Colonic mucosa (tissue), 4 donors: ENCODE results near the gene SMPD3. TPM values are rescaled to one million over a fixed set of nuclear protein-coding genes. Genes with fewer than 3 reads are reported as not detected.

ENCODE experiments used
- DNase-seq: peaks from one replicate; pipeline ENCODE4 v3.0.0-alpha.2; 2020
- H3K27ac ChIP-seq: fragments of 200-600 bp; one replicate; pipeline ENCODE4 v1.8.0; 2021
- H3K27me3 ChIP-seq: fragments of 200-600 bp; one replicate; pipeline ENCODE4 v1.8.0; 2021
- H3K36me3 ChIP-seq: fragments of 200-600 bp; one replicate; pipeline ENCODE4 v1.8.0; 2021
- H3K4me1 ChIP-seq: fragments of 200-600 bp; one replicate; pipeline ENCODE4 v1.8.0; 2021; ENCODE audit warnings: mild to moderate bottlenecking
- H3K4me3 ChIP-seq: fragments of 200-600 bp; one replicate; pipeline ENCODE4 v1.8.0; 2021
- H3K9ac ChIP-seq, 2 donors: one replicate each; pipeline ENCODE4 v1.7.0; 2013; ENCODE audit warnings: control low read depth in 2 of 2, low read depth in 2 of 2, low read length in 2 of 2
- H3K9me3 ChIP-seq: fragments of 200-600 bp; one replicate; pipeline ENCODE4 v1.8.0; 2021
- CTCF ChIP-seq: fragments of 200-600 bp; IDR thresholded peaks from one replicate; pipeline ENCODE4 v1.8.0; 2022; ENCODE audit warnings: antibody characterized with exemption, mild to moderate bottlenecking
- intact Hi-C: fragments of 100-400 bp; cut with DNase I; formaldehyde crosslinking; loops from one replicate; pipeline ENCODE4 v1.14.1; 2022
- total RNA-seq, 2 donors: library from RNA; stranded (reverse); fragmentation: NEBNext Ultra II Directional in 1 of 2; extraction: Animal tissue kit (Norgen Biotek cat#: 25700) in 1 of 2; gene quantifications; one replicate each; pipeline ENCODE4 v1.2.1, GENCODE V29; 2021
- donor health status: healthy.
- donor health status: DM: no; HTN: no; CAD: no.
- donor health status: DM: no; HTN: no; CAD: no.

The SMPD3 gene
- total RNA-seq, 2 donors from 2014 or later: 71.1 to 76.5 TPM

- intact Hi-C loops: no loop called here
- TF ChIP-seq CTCF: no peak
Measured at GRCh38 chr16:68350813-68351350, 97.4 kb downstream of the SMPD3 start.

GRCh38 chr16:68349838-68350410 lies 98.4 kb downstream of the SMPD3 start:
- TF ChIP-seq CTCF: no peak
- intact Hi-C loops: no loop called here
- no peak overlapping the region for H3K27ac ChIP-seq
- no peak overlapping the region for H3K9ac ChIP-seq
- no peak overlapping the region for H3K4me3 ChIP-seq
- H3K4me1 ChIP-seq: peaks cover 5% of the 10 kb centered on the region
- no peaks in the 10 kb centered on the region for H3K9me3 ChIP-seq
- DNase-seq: no peak
- H3K27me3 ChIP-seq: no peaks in the 10 kb centered on the region
- H3K36me3 ChIP-seq: peaks cover 3% of the 10 kb centered on the region

More at GRCh38 chr16:68350813-68351350, 97.4 kb downstream of the SMPD3 start:
- Histone ChIP-seq H3K27me3 (no peaks in the 10 kb centered on the region), H3K4me3 (no peak overlapping the region), H3K9me3 (no peaks in the 10 kb centered on the region), H3K27ac (no peak overlapping the region), H3K36me3 (peaks cover 3% of the 10 kb centered on the region), H3K9ac (no peak overlapping the region), H3K4me1 (peaks cover 5% of the 10 kb centered on the region)
- no peak for DNase-seq

- H3K36me3 ChIP-seq: peaks cover 3% of the 10 kb centered on the region
- H3K9me3 ChIP-seq: no peaks in the 10 kb centered on the region
- DNase-seq: no peak
- H3K4me3 ChIP-seq: no peak overlapping the region
- H3K9ac ChIP-seq: no peak overlapping the region
- H3K4me1 ChIP-seq: peaks cover 5% of the 10 kb centered on the region
- H3K27me3 ChIP-seq: no peaks in the 10 kb centered on the region
- intact Hi-C loops: no loop called here
- H3K27ac ChIP-seq: no peak overlapping the region
- no peak for TF ChIP-seq CTCF
Measured at GRCh38 chr16:68348639-68349445, 99.5 kb downstream of the SMPD3 start.

- no peaks in the 10 kb centered on the region for H3K27me3 ChIP-seq
- TF ChIP-seq CTCF: no peak
- no peak overlapping the region for H3K9ac ChIP-seq
- DNase-seq: no peak
- H3K4me3 ChIP-seq: no peak overlapping the region
- H3K27ac ChIP-seq: no peak overlapping the region
- H3K36me3 ChIP-seq: peaks cover 3% of the 10 kb centered on the region
- peaks cover 5% of the 10 kb centered on the region for H3K4me1 ChIP-seq
- intact Hi-C loops: no loop called here
- H3K9me3 ChIP-seq: no peaks in the 10 kb centered on the region
Measured at GRCh38 chr16:68347605-68348004, 100.7 kb downstream of the SMPD3 start.

GRCh38 chr16:68346892-68347480 lies 101.3 kb downstream of the SMPD3 start:
- Histone ChIP-seq H3K27ac (no peak overlapping the region), H3K4me3 (no peak overlapping the region), H3K9me3 (no peaks in the 10 kb centered on the region), H3K36me3 (peaks cover 3% of the 10 kb centered on the region), H3K9ac (no peak overlapping the region), H3K4me1 (peaks cover 5% of the 10 kb centered on the region), H3K27me3 (no peaks in the 10 kb centered on the region)
- TF ChIP-seq CTCF: no peak
- DNase-seq: no peak
- intact Hi-C loops: no loop called here
